ENCODE data around the gene ACTA1. TPM values are rescaled to one million over a fixed set of nuclear protein-coding genes. Genes with fewer than 3 reads are reported as not detected.
"Not testable (repeated sequence)": the region's sequence is repeated elsewhere in the genome, so short reads cannot be mapped to it uniquely, and the experiment has no call there.

ACTA1 gene
- total RNA-seq, 1 experiment from 2014 or later: not detected

GRCh38 chr1:229420224-229420623 is 13.7 kb downstream of the ACTA1 start:
- intact Hi-C loops (cut with micrococcal nuclease): no loop called here
- H2AFZ ChIP-seq (ENCODE audit: low read depth, low read length, poor library complexity, severe bottlenecking): no peak overlapping the region
- TF ChIP-seq CEBPB (IDR thresholded peaks at IDR 0.05; ENCODE audit: low read depth): no peak
- TF ChIP-seq MAX (IDR thresholded peaks at IDR 0.05): no peak
- TF ChIP-seq SRF (IDR thresholded peaks at IDR 0.05; ENCODE audit: low read depth): no peak
- TF ChIP-seq SIN3A (IDR thresholded peaks at IDR 0.05; ENCODE audit: low read depth): no peak
- no peak for TF ChIP-seq ELF1 (IDR thresholded peaks at IDR 0.05; ENCODE audit: borderline replicate concordance, low read depth)
- TF ChIP-seq REST (IDR thresholded peaks at IDR 0.05; ENCODE audit: low read depth): no peak
- TF ChIP-seq ZBTB33 (IDR thresholded peaks at IDR 0.05; ENCODE audit: extremely low read depth, insufficient replicate concordance, low read length): no peak
- no peak for TF ChIP-seq EZH2 (IDR thresholded peaks at IDR 0.05)
- no peak for TF ChIP-seq ZFX (IDR thresholded peaks at IDR 0.05)
- TF ChIP-seq CBX3 (IDR thresholded peaks at IDR 0.05; ENCODE audit: low read depth): no peak
- TF ChIP-seq ZNF274 (IDR thresholded peaks at IDR 0.05; ENCODE audit: low read depth, low read length): no peak
- no peak for TF ChIP-seq RAD21 (IDR thresholded peaks at IDR 0.05; ENCODE audit: low read depth)
- no peak for TF ChIP-seq POLR2AphosphoS5 (IDR thresholded peaks at IDR 0.05; ENCODE audit: low read depth, low read length)

GRCh38 chr1:229418586-229418985 is 15.3 kb downstream of the ACTA1 start:
- ATAC-seq: not testable (repeated sequence)

More at GRCh38 chr1:229420224-229420623, 13.7 kb downstream of the ACTA1 start:
- Histone ChIP-seq H3K4me3 (replicated peaks in 1 of 2; ENCODE audit: low read depth in 1 of 2, low read length in 2 of 2) (no peak overlapping the region), H3K9me2 (ENCODE audit: insufficient read depth) (no peaks in the 10 kb centered on the region), H3K9ac (ENCODE audit: low read length) (no peak overlapping the region), H3K27ac (ENCODE audit: low read depth, low read length) (no peak overlapping the region), H4K20me1 (ENCODE audit: insufficient read depth) (no peaks in the 10 kb centered on the region), H3K4me1 (ENCODE audit: control insufficient read depth in 1 of 2, insufficient read depth in 2 of 2, low read length in 2 of 2) (no peaks in the 10 kb centered on the region; a peak in 1 of 4 replicates), H3K36me3 (ENCODE audit: control insufficient read depth in 1 of 2, insufficient read depth in 2 of 2, low read length in 2 of 2) (no peaks in the 10 kb centered on the region), H3K4me2 (ENCODE audit: low read length) (no peak overlapping the region), H3K9me3 (ENCODE audit: control insufficient read depth in 1 of 2, insufficient read depth in 1 of 2, low read depth in 1 of 2, low read length in 2 of 2) (no peaks in the 10 kb centered on the region), H3K79me2 (ENCODE audit: insufficient read depth, low read length) (no peaks in the 10 kb centered on the region), H3K27me3 (ENCODE audit: insufficient read depth, low read length) (no peaks in the 10 kb centered on the region)
- POLR2A ChIA-PET: interaction anchor here (1.0 kb wide), 1 partner anchor 9 kb away, joined by 4 read pairs; no protein-coding TSS in a partner anchor
- DNase-seq (ENCODE audit: low read depth, low spot score) (no peak), ATAC-seq (no peak)
- CTCF ChIA-PET: interaction anchor here (0.9 to 1.6 kb wide), 3 partner anchors 62 to 728 kb away, joined by 3 to 4 read pairs (median 3); no protein-coding TSS in a partner anchor
- RAD21 ChIA-PET (ENCODE audit: low non-redundant PET in 1 of 2, low total read pairs in 2 of 2, uncharacterized antibody in 2 of 2, unreplicated experiment in 2 of 2): interaction anchor here in 1 of 2 experiments (0.8 kb wide), 1 partner anchor 62 kb away, joined by 3 read pairs; no protein-coding TSS in a partner anchor
- BruUV-seq (replicated peaks): no TSS peak

More at GRCh38 chr1:229418586-229418985, 15.3 kb downstream of the ACTA1 start:
- CTCF ChIA-PET; H3K4me3 ChIP-seq (replicated peaks in 1 of 2; ENCODE audit: low read depth in 1 of 2, low read length in 2 of 2); intact Hi-C loops (cut with micrococcal nuclease); H3K4me1 ChIP-seq (ENCODE audit: control insufficient read depth in 1 of 2, insufficient read depth in 2 of 2, low read length in 2 of 2); H3K79me2 ChIP-seq (ENCODE audit: insufficient read depth, low read length); H3K9me3 ChIP-seq (ENCODE audit: control insufficient read depth in 1 of 2, insufficient read depth in 1 of 2, low read depth in 1 of 2, low read length in 2 of 2); H4K20me1 ChIP-seq (ENCODE audit: insufficient read depth); H3K27me3 ChIP-seq (ENCODE audit: insufficient read depth, low read length); H3K27ac ChIP-seq (ENCODE audit: low read depth, low read length); POLR2A ChIA-PET; DNase-seq (ENCODE audit: low read depth, low spot score); H3K9ac ChIP-seq (ENCODE audit: low read length); RAD21 ChIA-PET (ENCODE audit: low non-redundant PET in 1 of 2, low total read pairs in 2 of 2, uncharacterized antibody in 2 of 2, unreplicated experiment in 2 of 2); H3K36me3 ChIP-seq (ENCODE audit: control insufficient read depth in 1 of 2, insufficient read depth in 2 of 2, low read length in 2 of 2); BruUV-seq (replicated peaks); H3K9me2 ChIP-seq (ENCODE audit: insufficient read depth); H3K4me2 ChIP-seq (ENCODE audit: low read length); H2AFZ ChIP-seq (ENCODE audit: low read depth, low read length, poor library complexity, severe bottlenecking): not testable (repeated sequence)

Measured in HCT116 (cell line).